Stimulated activated CD4-positive, alpha-beta T cell treated with anti-CD3 and anti-CD28 coated beads, Interleukin-12 subunit alpha, Interleukin-12 subunit beta, amount 100 ng/mL, for 48 hours (primary cell): ENCODE measurements around the gene SPHKAP.
"Not testable (repeated sequence)": the region's sequence is repeated elsewhere in the genome, so short reads cannot be mapped to it uniquely, and the experiment has no call there.

Experiments
- DNase-seq, 3 donors: peaks; one replicate each; pipeline ENCODE4 v3.0.0-alpha.2; 2020; ENCODE audit warnings: low read depth in 2 of 3, low spot score in 1 of 3

The SPHKAP gene

GRCh38 chr2:228181098-228182019, at the start of gene SPHKAP:
Gene SPHKAP (minus strand): TSS chr2:228181687. CDS start chr2:228181598, 89 bp downstream.
- no peak for DNase-seq

GRCh38 chr2:228227466-228227865, 46.0 kb upstream of the SPHKAP start:
- DNase-seq = no peak

- DNase-seq = no peak
Observed at GRCh38 chr2:228224410-228224809, 42.9 kb upstream of the SPHKAP start.

- not testable (repeated sequence) for DNase-seq
Observed at GRCh38 chr2:228218593-228218992, 37.1 kb upstream of the SPHKAP start.

- DNase-seq = no peak
Observed at GRCh38 chr2:228197504-228197903, 16.0 kb upstream of the SPHKAP start.

GRCh38 chr2:228180181-228181097, 1.0 kb downstream of the SPHKAP start:
- DNase-seq = no peak

- no peak for DNase-seq
Observed at GRCh38 chr2:228167290-228167689, 14.2 kb downstream of the SPHKAP start.

- no peak for DNase-seq
Observed at GRCh38 chr2:228164718-228165117, 16.8 kb downstream of the SPHKAP start.

- no peak for DNase-seq
Observed at GRCh38 chr2:228157841-228158240, 23.6 kb downstream of the SPHKAP start.

GRCh38 chr2:228144961-228145360, 36.5 kb downstream of the SPHKAP start:
- no peak for DNase-seq

GRCh38 chr2:228140934-228141528, 40.5 kb downstream of the SPHKAP start:
- no peak for DNase-seq

GRCh38 chr2:228136027-228136426, 45.5 kb downstream of the SPHKAP start:
- DNase-seq = no peak

- DNase-seq = no peak
Observed at GRCh38 chr2:228135300-228135699, 46.2 kb downstream of the SPHKAP start.

GRCh38 chr2:228131833-228132232, 49.7 kb downstream of the SPHKAP start:
- DNase-seq = no peak

GRCh38 chr2:228126401-228126800, 55.1 kb downstream of the SPHKAP start:
- no peak for DNase-seq

- no peak for DNase-seq
Observed at GRCh38 chr2:228118940-228119339, 62.5 kb downstream of the SPHKAP start.

- no peak for DNase-seq
Observed at GRCh38 chr2:228107846-228108245, 73.6 kb downstream of the SPHKAP start.

GRCh38 chr2:228105526-228106250, 75.8 kb downstream of the SPHKAP start:
- no peak for DNase-seq

GRCh38 chr2:228104215-228104614, 77.3 kb downstream of the SPHKAP start:
- DNase-seq = no peak

- no peak for DNase-seq
Observed at GRCh38 chr2:228103379-228103778, 78.1 kb downstream of the SPHKAP start.

- DNase-seq = no peak
Observed at GRCh38 chr2:228102949-228103348, 78.5 kb downstream of the SPHKAP start.
